Peyer's patch (tissue), 4 donors: ENCODE results near the gene MRPS2.

Source experiments
- POLR2A ChIP-seq, 2 donors: fragments of 450-650 bp; IDR thresholded peaks; one replicate each; pipeline ENCODE4 v1.5.1; 2017; ENCODE audit warnings: antibody characterized with exemption in 2 of 2, mild to moderate bottlenecking in 2 of 2, moderate library complexity in 2 of 2
- TF ChIP-seq, protein P1 (sequence below), 6 experiments: fragments of 450-650 bp in 4 of 6; fragments of 200-600 bp in 2 of 6; sonication (generic) in 1 of 6; IDR thresholded peaks; one replicate each; pipeline ENCODE4 v1.5.1; 2017 to 2019; ENCODE audit warnings: antibody characterized with exemption in 6 of 6, mild to moderate bottlenecking in 3 of 6, moderate library complexity in 1 of 6

DNA sequence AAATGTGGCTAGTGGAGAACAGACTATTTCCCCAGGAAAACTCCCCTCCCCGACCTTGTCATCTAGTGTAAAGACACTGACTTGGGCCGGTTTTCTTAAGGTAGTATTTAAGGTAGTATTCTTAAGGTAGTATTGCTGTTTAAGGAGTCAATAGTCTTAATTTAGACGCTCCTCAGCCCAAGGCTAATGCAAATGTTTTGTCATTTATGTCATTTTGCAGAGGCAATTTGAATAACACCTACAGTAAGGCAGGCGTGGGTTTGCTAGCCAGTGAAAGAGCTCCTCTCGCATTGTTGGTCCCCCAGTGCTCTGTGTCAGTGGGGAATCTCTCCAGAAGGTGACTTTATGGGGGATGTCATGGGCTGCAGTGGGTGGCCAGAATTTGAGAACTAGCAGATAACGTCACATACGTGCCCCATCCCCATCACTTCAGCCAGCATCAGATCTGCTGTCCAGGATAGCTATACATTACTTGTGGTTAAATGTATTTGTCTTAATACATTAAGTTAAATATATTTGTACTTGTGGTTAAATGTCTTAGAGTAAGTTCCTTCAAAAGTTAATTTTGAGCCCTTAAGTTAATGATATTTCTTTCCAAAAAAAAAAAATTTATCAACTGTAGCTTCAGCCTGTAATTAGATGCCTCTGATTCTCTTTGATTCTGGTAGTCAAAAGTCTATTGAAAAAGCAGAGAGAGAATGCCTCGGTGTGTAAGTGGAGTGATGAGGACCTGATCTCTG, 18.3 kb upstream of the MRPS2 start:
- TF ChIP-seq, protein P1, sequence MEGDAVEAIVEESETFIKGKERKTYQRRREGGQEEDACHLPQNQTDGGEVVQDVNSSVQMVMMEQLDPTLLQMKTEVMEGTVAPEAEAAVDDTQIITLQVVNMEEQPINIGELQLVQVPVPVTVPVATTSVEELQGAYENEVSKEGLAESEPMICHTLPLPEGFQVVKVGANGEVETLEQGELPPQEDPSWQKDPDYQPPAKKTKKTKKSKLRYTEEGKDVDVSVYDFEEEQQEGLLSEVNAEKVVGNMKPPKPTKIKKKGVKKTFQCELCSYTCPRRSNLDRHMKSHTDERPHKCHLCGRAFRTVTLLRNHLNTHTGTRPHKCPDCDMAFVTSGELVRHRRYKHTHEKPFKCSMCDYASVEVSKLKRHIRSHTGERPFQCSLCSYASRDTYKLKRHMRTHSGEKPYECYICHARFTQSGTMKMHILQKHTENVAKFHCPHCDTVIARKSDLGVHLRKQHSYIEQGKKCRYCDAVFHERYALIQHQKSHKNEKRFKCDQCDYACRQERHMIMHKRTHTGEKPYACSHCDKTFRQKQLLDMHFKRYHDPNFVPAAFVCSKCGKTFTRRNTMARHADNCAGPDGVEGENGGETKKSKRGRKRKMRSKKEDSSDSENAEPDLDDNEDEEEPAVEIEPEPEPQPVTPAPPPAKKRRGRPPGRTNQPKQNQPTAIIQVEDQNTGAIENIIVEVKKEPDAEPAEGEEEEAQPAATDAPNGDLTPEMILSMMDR (IDR thresholded peaks at IDR 0.05): no peak
- TF ChIP-seq POLR2A (IDR thresholded peaks at IDR 0.05): no peak
